ENCODE results near the gene KRTAP5-2. TPM values are rescaled to one million over a fixed set of nuclear protein-coding genes. Genes with fewer than 3 reads are reported as not detected.

The KRTAP5-2 gene
- total RNA-seq, 1 donor from 2014 or later, result not detected

GRCh38 chr11:1633864-1634263 lies 35.8 kb upstream of the KRTAP5-2 start:
- Mint-ChIP-seq H3K9me3 (ENCODE audit: unreplicated experiment) (peaks cover 3% of the 10 kb centered on the region), H3K36me3 (ENCODE audit: low read depth, unreplicated experiment) (no peaks in the 10 kb centered on the region), H3K27ac (ENCODE audit: unreplicated experiment) (no peak overlapping the region), H3K27me3 (ENCODE audit: low read depth, unreplicated experiment) (peaks cover 70% of the 10 kb centered on the region), H3K4me3 (ENCODE audit: unreplicated experiment) (no peak overlapping the region), H3K4me1 (ENCODE audit: low read depth, unreplicated experiment) (peaks cover 9% of the 10 kb centered on the region)
- Histone ChIP-seq H3K4me3 (ENCODE audit: insufficient read depth, low read depth, low read length) (no peak overlapping the region), H3K4me1 (ENCODE audit: insufficient read depth, low read length) (no peaks in the 10 kb centered on the region), H3K9ac (ENCODE audit: low read length) (no peak overlapping the region), H3K9me3 (ENCODE audit: insufficient read depth, low read depth, low read length) (no peaks in the 10 kb centered on the region), H3K27ac (ENCODE audit: low read depth, low read length) (no peak overlapping the region), H3K79me2 (ENCODE audit: insufficient read depth, low read length) (no peaks in the 10 kb centered on the region), H2AFZ (ENCODE audit: low read depth, low read length) (no peak overlapping the region), H4K20me1 (ENCODE audit: insufficient read depth, low read length) (no peaks in the 10 kb centered on the region), H3K36me3 (ENCODE audit: insufficient read depth, low read length) (no peaks in the 10 kb centered on the region), H3K4me2 (ENCODE audit: low read length) (no peak overlapping the region), H3K27me3 (ENCODE audit: insufficient read depth, low read length) (peaks cover 31% of the 10 kb centered on the region)
- no peak for TF ChIP-seq EZH2 (IDR thresholded peaks at IDR 0.05; ENCODE audit: insufficient read depth, low read length)
- TF ChIP-seq, protein P1, sequence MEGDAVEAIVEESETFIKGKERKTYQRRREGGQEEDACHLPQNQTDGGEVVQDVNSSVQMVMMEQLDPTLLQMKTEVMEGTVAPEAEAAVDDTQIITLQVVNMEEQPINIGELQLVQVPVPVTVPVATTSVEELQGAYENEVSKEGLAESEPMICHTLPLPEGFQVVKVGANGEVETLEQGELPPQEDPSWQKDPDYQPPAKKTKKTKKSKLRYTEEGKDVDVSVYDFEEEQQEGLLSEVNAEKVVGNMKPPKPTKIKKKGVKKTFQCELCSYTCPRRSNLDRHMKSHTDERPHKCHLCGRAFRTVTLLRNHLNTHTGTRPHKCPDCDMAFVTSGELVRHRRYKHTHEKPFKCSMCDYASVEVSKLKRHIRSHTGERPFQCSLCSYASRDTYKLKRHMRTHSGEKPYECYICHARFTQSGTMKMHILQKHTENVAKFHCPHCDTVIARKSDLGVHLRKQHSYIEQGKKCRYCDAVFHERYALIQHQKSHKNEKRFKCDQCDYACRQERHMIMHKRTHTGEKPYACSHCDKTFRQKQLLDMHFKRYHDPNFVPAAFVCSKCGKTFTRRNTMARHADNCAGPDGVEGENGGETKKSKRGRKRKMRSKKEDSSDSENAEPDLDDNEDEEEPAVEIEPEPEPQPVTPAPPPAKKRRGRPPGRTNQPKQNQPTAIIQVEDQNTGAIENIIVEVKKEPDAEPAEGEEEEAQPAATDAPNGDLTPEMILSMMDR (IDR thresholded peaks at IDR 0.05; ENCODE audit: insufficient read depth, low read depth, low read length), result no peak
- DNase-seq (ENCODE audit: low read depth) (no peak), FAIRE-seq (no peak)

- TF ChIP-seq, protein P1 (IDR thresholded peaks at IDR 0.05; ENCODE audit: insufficient read depth, low read depth, low read length), result no peak
- no peak for TF ChIP-seq EZH2 (IDR thresholded peaks at IDR 0.05; ENCODE audit: insufficient read depth, low read length)
- Mint-ChIP-seq H3K27ac (ENCODE audit: unreplicated experiment) (no peak overlapping the region), H3K9me3 (ENCODE audit: unreplicated experiment) (peaks cover 3% of the 10 kb centered on the region), H3K4me1 (ENCODE audit: low read depth, unreplicated experiment) (peaks cover 9% of the 10 kb centered on the region), H3K36me3 (ENCODE audit: low read depth, unreplicated experiment) (no peaks in the 10 kb centered on the region), H3K4me3 (ENCODE audit: unreplicated experiment) (no peak overlapping the region), H3K27me3 (ENCODE audit: low read depth, unreplicated experiment) (peaks cover 75% of the 10 kb centered on the region)
- H3K9me3 ChIP-seq (ENCODE audit: insufficient read depth, low read depth, low read length), result no peaks in the 10 kb centered on the region
- H3K27me3 ChIP-seq (ENCODE audit: insufficient read depth, low read length), result peaks cover 42% of the 10 kb centered on the region
- DNase-seq (ENCODE audit: low read depth) (no peak), FAIRE-seq (no peak)
- H3K36me3 ChIP-seq (ENCODE audit: insufficient read depth, low read length), result no peaks in the 10 kb centered on the region
- no peak overlapping the region for H3K9ac ChIP-seq (ENCODE audit: low read length)
- H4K20me1 ChIP-seq (ENCODE audit: insufficient read depth, low read length), result no peaks in the 10 kb centered on the region
- H2AFZ ChIP-seq (ENCODE audit: low read depth, low read length), result no peak overlapping the region
- no peaks in the 10 kb centered on the region for H3K4me1 ChIP-seq (ENCODE audit: insufficient read depth, low read length)
- no peak overlapping the region for H3K4me2 ChIP-seq (ENCODE audit: low read length)
- H3K27ac ChIP-seq (ENCODE audit: low read depth, low read length), result no peak overlapping the region
- H3K79me2 ChIP-seq (ENCODE audit: insufficient read depth, low read length), result no peaks in the 10 kb centered on the region
- no peak overlapping the region for H3K4me3 ChIP-seq (ENCODE audit: insufficient read depth, low read depth, low read length)
These were observed 34.1 kb upstream of the KRTAP5-2 start for GRCh38 chr11:1632053-1632714.

- H3K9me3 ChIP-seq (ENCODE audit: insufficient read depth, low read depth, low read length), result no peaks in the 10 kb centered on the region
- H3K4me2 ChIP-seq (ENCODE audit: low read length), result no peak overlapping the region
- no peak overlapping the region for H3K9ac ChIP-seq (ENCODE audit: low read length)
- no peaks in the 10 kb centered on the region for H3K36me3 Mint-ChIP-seq (ENCODE audit: low read depth, unreplicated experiment)
- DNase-seq (ENCODE audit: low read depth), result no peak
- FAIRE-seq, result no peak
- no peaks in the 10 kb centered on the region for H3K79me2 ChIP-seq (ENCODE audit: insufficient read depth, low read length)
- no peak overlapping the region for H2AFZ ChIP-seq (ENCODE audit: low read depth, low read length)
- no peaks in the 10 kb centered on the region for H4K20me1 ChIP-seq (ENCODE audit: insufficient read depth, low read length)
- H3K4me3 Mint-ChIP-seq (ENCODE audit: unreplicated experiment), result no peak overlapping the region
- TF ChIP-seq EZH2 (IDR thresholded peaks at IDR 0.05; ENCODE audit: insufficient read depth, low read length), result peak; percentile 17
- TF ChIP-seq, protein P1 (IDR thresholded peaks at IDR 0.05; ENCODE audit: insufficient read depth, low read depth, low read length), result no peak
- H3K9me3 Mint-ChIP-seq (ENCODE audit: unreplicated experiment), result peaks cover 3% of the 10 kb centered on the region
- H3K36me3 ChIP-seq (ENCODE audit: insufficient read depth, low read length), result no peaks in the 10 kb centered on the region
- H3K4me3 ChIP-seq (ENCODE audit: insufficient read depth, low read depth, low read length), result no peak overlapping the region
- H3K27ac Mint-ChIP-seq (ENCODE audit: unreplicated experiment), result no peak overlapping the region
- peaks cover 78% of the 10 kb centered on the region for H3K27me3 Mint-ChIP-seq (ENCODE audit: low read depth, unreplicated experiment)
- no peaks in the 10 kb centered on the region for H3K4me1 ChIP-seq (ENCODE audit: insufficient read depth, low read length)
- H3K27ac ChIP-seq (ENCODE audit: low read depth, low read length), result no peak overlapping the region
- peaks cover 9% of the 10 kb centered on the region for H3K4me1 Mint-ChIP-seq (ENCODE audit: low read depth, unreplicated experiment)
- peaks cover 43% of the 10 kb centered on the region for H3K27me3 ChIP-seq (ENCODE audit: insufficient read depth, low read length)
These were observed 33.0 kb upstream of the KRTAP5-2 start for GRCh38 chr11:1631066-1631568.

Data from astrocyte (in vitro differentiated cells and primary cell).